ENCODE results near the gene SP8. TPM values are rescaled to one million over a fixed set of nuclear protein-coding genes. Genes with fewer than 3 reads are reported as not detected.
A peak's percentile ranks its signal among the peaks of the same experiment; 100 is the strongest.

The SP8 gene
- total and polyA plus RNA-seq, 9 of the 15 experiments (the other 6 are each of a cell fraction or from before 2014, with no cell fraction given): 0.04 to 1.2 (median 0.19) TPM

DNA sequence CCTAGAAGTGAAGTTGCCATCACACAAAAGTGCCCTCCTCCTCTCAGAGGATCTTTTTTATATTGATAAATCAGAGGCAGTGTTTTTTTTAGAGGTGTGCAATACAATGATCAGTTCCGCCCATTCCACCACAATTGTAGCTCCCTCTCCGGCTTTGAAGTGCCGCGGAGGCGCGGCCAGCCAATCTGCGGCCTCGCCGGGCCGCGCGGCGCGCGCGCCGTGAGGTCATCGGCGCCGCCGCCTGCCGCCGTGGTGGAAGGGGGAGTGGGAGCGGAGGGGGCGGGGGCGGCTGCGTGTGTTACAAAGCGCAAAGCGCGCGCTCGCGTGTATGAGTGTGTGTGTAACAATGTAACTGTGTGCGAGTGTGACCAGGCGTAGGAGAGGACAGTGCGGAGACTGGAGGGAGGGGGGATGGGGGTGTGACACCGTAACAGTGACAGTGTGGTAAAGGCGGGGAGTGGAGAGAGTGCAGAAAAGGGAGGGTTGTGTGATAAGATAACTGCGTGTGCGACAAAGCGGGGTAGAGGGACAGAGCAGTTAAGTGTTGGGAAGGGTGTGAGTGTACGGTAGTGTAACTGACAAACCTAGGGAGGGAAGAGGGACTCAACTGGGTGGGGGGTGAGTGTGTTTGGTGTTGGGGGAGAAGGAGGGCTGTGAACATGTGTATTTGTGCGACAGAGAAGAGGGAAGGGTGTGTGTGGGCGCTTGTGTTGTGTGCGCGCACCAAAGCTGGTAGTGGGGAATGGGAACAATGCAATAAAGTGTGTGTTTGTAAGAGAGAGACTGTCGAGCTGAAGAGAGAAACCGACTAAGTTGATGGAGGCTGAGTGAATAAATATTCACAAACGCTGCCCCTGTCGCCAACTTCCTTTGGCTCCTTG is at the start of gene SP8 (continued):
- TF ChIP-seq, protein P1, sequence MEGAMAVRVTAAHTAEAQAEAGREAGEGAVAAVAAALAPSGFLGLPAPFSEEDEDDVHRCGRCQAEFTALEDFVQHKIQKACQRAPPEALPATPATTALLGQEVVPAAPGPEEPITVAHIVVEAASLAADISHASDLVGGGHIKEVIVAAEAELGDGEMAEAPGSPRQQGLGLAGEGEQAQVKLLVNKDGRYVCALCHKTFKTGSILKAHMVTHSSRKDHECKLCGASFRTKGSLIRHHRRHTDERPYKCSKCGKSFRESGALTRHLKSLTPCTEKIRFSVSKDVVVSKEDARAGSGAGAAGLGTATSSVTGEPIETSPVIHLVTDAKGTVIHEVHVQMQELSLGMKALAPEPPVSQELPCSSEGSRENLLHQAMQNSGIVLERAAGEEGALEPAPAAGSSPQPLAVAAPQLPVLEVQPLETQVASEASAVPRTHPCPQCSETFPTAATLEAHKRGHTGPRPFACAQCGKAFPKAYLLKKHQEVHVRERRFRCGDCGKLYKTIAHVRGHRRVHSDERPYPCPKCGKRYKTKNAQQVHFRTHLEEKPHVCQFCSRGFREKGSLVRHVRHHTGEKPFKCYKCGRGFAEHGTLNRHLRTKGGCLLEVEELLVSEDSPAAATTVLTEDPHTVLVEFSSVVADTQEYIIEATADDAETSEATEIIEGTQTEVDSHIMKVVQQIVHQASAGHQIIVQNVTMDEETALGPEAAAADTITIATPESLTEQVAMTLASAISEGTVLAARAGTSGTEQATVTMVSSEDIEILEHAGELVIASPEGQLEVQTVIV (CRISPR knock-in tag; IDR thresholded peaks at IDR 0.05; ENCODE audit: borderline replicate concordance): no peak
- TF ChIP-seq RBM25 (IDR thresholded peaks at IDR 0.05; ENCODE audit: low read depth, low read length, severe bottlenecking): peak; percentile 9
- peak; percentile 20 for TF ChIP-seq NCOA4 (IDR thresholded peaks at IDR 0.05; ENCODE audit: partially characterized antibody)
- TF ChIP-seq DNMT1 (IDR thresholded peaks at IDR 0.05): no peak; the same call in 1 of the 2 replicates
- peak; percentile 32; the same call in 1 of the 2 replicates for TF ChIP-seq FOXP1 (CRISPR knock-in tag; IDR thresholded peaks at IDR 0.05)
- no peak for TF ChIP-seq CHCHD3 (CRISPR knock-in tag; IDR thresholded peaks at IDR 0.05)
- TF ChIP-seq SRSF7 (optimal IDR thresholded peaks at IDR 0.05; ENCODE audit: low read depth, low read length): no peak
- TF ChIP-seq PURB (CRISPR knock-in tag; IDR thresholded peaks at IDR 0.05; ENCODE audit: low read depth): no peak
- TF ChIP-seq BRD4 (IDR thresholded peaks at IDR 0.05): no peak
- TF ChIP-seq, protein P2, sequence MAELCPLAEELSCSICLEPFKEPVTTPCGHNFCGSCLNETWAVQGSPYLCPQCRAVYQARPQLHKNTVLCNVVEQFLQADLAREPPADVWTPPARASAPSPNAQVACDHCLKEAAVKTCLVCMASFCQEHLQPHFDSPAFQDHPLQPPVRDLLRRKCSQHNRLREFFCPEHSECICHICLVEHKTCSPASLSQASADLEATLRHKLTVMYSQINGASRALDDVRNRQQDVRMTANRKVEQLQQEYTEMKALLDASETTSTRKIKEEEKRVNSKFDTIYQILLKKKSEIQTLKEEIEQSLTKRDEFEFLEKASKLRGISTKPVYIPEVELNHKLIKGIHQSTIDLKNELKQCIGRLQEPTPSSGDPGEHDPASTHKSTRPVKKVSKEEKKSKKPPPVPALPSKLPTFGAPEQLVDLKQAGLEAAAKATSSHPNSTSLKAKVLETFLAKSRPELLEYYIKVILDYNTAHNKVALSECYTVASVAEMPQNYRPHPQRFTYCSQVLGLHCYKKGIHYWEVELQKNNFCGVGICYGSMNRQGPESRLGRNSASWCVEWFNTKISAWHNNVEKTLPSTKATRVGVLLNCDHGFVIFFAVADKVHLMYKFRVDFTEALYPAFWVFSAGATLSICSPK (IDR thresholded peaks at IDR 0.05; ENCODE audit: borderline replicate concordance): peak; percentile 88; the same call in 1 of the 2 replicates
- no peak for TF ChIP-seq POU5F1 (IDR thresholded peaks at IDR 0.05; ENCODE audit: borderline replicate concordance, low read depth, low read length, partially characterized antibody)
- TF ChIP-seq CREM (IDR thresholded peaks at IDR 0.05; ENCODE audit: low read depth): peak; percentile 91
- TF ChIP-seq HDGF (IDR thresholded peaks at IDR 0.05): 0 out of 2 replicates have a peak, but pooled peaks have one; percentile 51
- no peak for TF ChIP-seq MEF2A (IDR thresholded peaks at IDR 0.05; ENCODE audit: control insufficient read depth, low read depth, low read length)
- TF ChIP-seq FOXM1 (IDR thresholded peaks at IDR 0.05; ENCODE audit: low read depth): no peak
- TF ChIP-seq FOXM1 (CRISPR knock-in tag; IDR thresholded peaks at IDR 0.05; ENCODE audit: low read depth): no peak
- TF ChIP-seq ZNF133 (CRISPR knock-in tag; IDR thresholded peaks at IDR 0.05): no peak
- peak; percentile 63; the same call in 1 of the 2 replicates for TF ChIP-seq RB1 (IDR thresholded peaks at IDR 0.05; ENCODE audit: low read depth)
- no peak for TF ChIP-seq ZNF143 (CRISPR knock-in tag; IDR thresholded peaks at IDR 0.05)
- TF ChIP-seq, protein P3, sequence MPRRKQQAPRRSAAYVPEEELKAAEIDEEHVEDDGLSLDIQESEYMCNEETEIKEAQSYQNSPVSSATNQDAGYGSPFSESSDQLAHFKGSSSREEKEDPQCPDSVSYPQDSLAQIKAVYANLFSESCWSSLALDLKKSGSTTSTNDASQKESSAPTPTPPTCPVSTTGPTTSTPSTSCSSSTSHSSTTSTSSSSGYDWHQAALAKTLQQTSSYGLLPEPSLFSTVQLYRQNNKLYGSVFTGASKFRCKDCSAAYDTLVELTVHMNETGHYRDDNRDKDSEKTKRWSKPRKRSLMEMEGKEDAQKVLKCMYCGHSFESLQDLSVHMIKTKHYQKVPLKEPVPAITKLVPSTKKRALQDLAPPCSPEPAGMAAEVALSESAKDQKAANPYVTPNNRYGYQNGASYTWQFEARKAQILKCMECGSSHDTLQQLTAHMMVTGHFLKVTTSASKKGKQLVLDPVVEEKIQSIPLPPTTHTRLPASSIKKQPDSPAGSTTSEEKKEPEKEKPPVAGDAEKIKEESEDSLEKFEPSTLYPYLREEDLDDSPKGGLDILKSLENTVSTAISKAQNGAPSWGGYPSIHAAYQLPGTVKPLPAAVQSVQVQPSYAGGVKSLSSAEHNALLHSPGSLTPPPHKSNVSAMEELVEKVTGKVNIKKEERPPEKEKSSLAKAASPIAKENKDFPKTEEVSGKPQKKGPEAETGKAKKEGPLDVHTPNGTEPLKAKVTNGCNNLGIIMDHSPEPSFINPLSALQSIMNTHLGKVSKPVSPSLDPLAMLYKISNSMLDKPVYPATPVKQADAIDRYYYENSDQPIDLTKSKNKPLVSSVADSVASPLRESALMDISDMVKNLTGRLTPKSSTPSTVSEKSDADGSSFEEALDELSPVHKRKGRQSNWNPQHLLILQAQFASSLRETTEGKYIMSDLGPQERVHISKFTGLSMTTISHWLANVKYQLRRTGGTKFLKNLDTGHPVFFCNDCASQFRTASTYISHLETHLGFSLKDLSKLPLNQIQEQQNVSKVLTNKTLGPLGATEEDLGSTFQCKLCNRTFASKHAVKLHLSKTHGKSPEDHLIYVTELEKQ (CRISPR knock-in tag; IDR thresholded peaks at IDR 0.05): no peak
- no peak for TF ChIP-seq ZNF408 (CRISPR knock-in tag; IDR thresholded peaks at IDR 0.05; ENCODE audit: low read depth)
- TF ChIP-seq HDAC6 (IDR thresholded peaks at IDR 0.05; ENCODE audit: low read depth, low read length): no peak
